GDM1 (cell line): ENCODE data around the gene ADCY5.

ENCODE experiments used
- DNase-seq: peaks from one replicate; lab custom pipeline; 2025; lab: John Stamatoyannopoulos, UW

The ADCY5 gene

GRCh38 chr3:123458255-123458654, 9.4 kb upstream of the ADCY5 start:
- no peak for DNase-seq

GRCh38 chr3:123457841-123458240, 9.0 kb upstream of the ADCY5 start:
- no peak for DNase-seq

- DNase-seq, result no peak
Measured at GRCh38 chr3:123453675-123454074, 4.8 kb upstream of the ADCY5 start.

- no peak for DNase-seq
Measured at GRCh38 chr3:123451186-123451585, 2.3 kb upstream of the ADCY5 start.

GRCh38 chr3:123449997-123450604, 1.2 kb upstream of the ADCY5 start:
- no peak for DNase-seq

GRCh38 chr3:123449102-123449996, 459 bp upstream of the ADCY5 start:
- DNase-seq, result no peak

- peak; percentile 15 for DNase-seq
Measured at GRCh38 chr3:123447749-123448517, 957 bp downstream of the ADCY5 start.

- DNase-seq, result no peak
Measured at GRCh38 chr3:123447416-123447748, 1.5 kb downstream of the ADCY5 start.

GRCh38 chr3:123446610-123447109, 2.2 kb downstream of the ADCY5 start:
- no peak for DNase-seq

GRCh38 chr3:123446210-123446609, 2.7 kb downstream of the ADCY5 start:
- no peak for DNase-seq

GRCh38 chr3:123445702-123446101, 3.2 kb downstream of the ADCY5 start:
- no peak for DNase-seq

- DNase-seq, result no peak
Measured at GRCh38 chr3:123444744-123445143, 4.1 kb downstream of the ADCY5 start.

- DNase-seq, result no peak
Measured at GRCh38 chr3:123444023-123444422, 4.9 kb downstream of the ADCY5 start.

- no peak for DNase-seq
Measured at GRCh38 chr3:123442908-123443307, 6.0 kb downstream of the ADCY5 start.

GRCh38 chr3:123442125-123442524, 6.8 kb downstream of the ADCY5 start:
- no peak for DNase-seq

GRCh38 chr3:123439806-123440580, 8.9 kb downstream of the ADCY5 start:
- DNase-seq, result no peak

- DNase-seq, result no peak
Measured at GRCh38 chr3:123432832-123433523, 15.9 kb downstream of the ADCY5 start.

GRCh38 chr3:123431658-123432324, 17.1 kb downstream of the ADCY5 start:
- DNase-seq, result no peak

- no peak for DNase-seq
Measured at GRCh38 chr3:123431007-123431657, 17.8 kb downstream of the ADCY5 start.

- DNase-seq, result no peak
Measured at GRCh38 chr3:123430266-123430665, 18.6 kb downstream of the ADCY5 start.
